K562 (cell line): Measurements from ENCODE around the gene PRMT5. TPM values are rescaled to one million over a fixed set of nuclear protein-coding genes. Genes with fewer than 3 reads are reported as not detected.

Experiments used
- BCLAF1 ChIP-seq, 2 experiments: fragments of 450-650 bp in 1 of 2; IDR thresholded peaks; 2 replicates each; pipeline ENCODE4 v1.6.1; 2011 to 2017; ENCODE audit warnings: low read depth in 2 of 2, antibody characterized with exemption in 1 of 2, borderline replicate concordance in 1 of 2, low read length in 1 of 2, mild to moderate bottlenecking in 1 of 2, mixed read lengths in 1 of 2; ENCODE audit not compliant: control insufficient read depth in 1 of 2
- EP300 ChIP-seq: IDR thresholded peaks from 2 replicates; pipeline ENCODE4 v1.6.1; 2012; ENCODE audit warnings: low read length, improper control_type of control experiment
- FOXP1 ChIP-seq: sonication (generic); formaldehyde crosslinking; IDR thresholded peaks from 2 replicates; pipeline ENCODE4 v1.8.0; 2022; ENCODE audit warnings: mild to moderate bottlenecking, missing genetic modification reagents
- KAT7 ChIP-seq: sonication (generic); formaldehyde crosslinking; IDR thresholded peaks from 2 replicates; pipeline ENCODE4 v1.8.0; 2022; ENCODE audit warnings: missing genetic modification reagents, mild to moderate bottlenecking, borderline replicate concordance
- MXD1 ChIP-seq: fragments of 250-450 bp; sonication (Bioruptor Pico); IDR thresholded peaks from 2 replicates; pipeline ENCODE4 v1.8.0; 2021; ENCODE audit warnings: borderline replicate concordance, mild to moderate bottlenecking, moderate library complexity; ENCODE audit not compliant: poor library complexity, severe bottlenecking
- MYNN ChIP-seq, 2 experiments: sonication (generic); formaldehyde crosslinking in 1 of 2; IDR thresholded peaks; 2 replicates each; pipeline versions ENCODE4 v1.5.0 to v1.6.1; 2016 to 2020; ENCODE audit warnings: antibody characterized with exemption in 1 of 2, missing genetic modification reagents in 1 of 2
- PHF8 ChIP-seq: fragments of 200-600 bp; sonication (generic); IDR thresholded peaks from 2 replicates; pipeline ENCODE4 v1.6.1; 2012; ENCODE audit warnings: mixed run types, mild to moderate bottlenecking, inconsistent platforms, low read length, moderate library complexity, borderline replicate concordance
- TEAD1 ChIP-seq, 2 experiments: fragments of 450-650 bp in 1 of 2; sonication (generic) in 1 of 2; formaldehyde crosslinking; IDR thresholded peaks; 2 replicates each; pipeline versions ENCODE4 v1.4.0 to v1.8.0; 2020 to 2022; ENCODE audit warnings: mild to moderate bottlenecking in 2 of 2, missing genetic modification reagents in 1 of 2
- TFE3 ChIP-seq: fragments of 450-650 bp; formaldehyde crosslinking; IDR thresholded peaks from 2 replicates; pipeline ENCODE4 v1.4.0; 2020; ENCODE audit warnings: mild to moderate bottlenecking, mixed read lengths
- TRIM24 ChIP-seq, 2 experiments: fragments of 450-650 bp; IDR thresholded peaks; 2 replicates each; pipeline ENCODE4 v1.6.1; 2016
- ZC3H8 ChIP-seq: fragments of 450-650 bp; IDR thresholded peaks from 2 replicates; pipeline ENCODE4 v1.6.1; 2017
- ZNF140 ChIP-seq: fragments of 250-450 bp; sonication (Bioruptor Pico); IDR thresholded peaks from 2 replicates; pipeline ENCODE4 v1.8.0; 2021; ENCODE audit warnings: moderate library complexity, mild to moderate bottlenecking, inconsistent platforms
- ZNF143 ChIP-seq: sonication (generic); formaldehyde crosslinking; IDR thresholded peaks from 2 replicates; pipeline ENCODE4 v1.9.0; 2022; ENCODE audit warnings: mild to moderate bottlenecking, missing genetic modification reagents
- ZNF197 ChIP-seq: fragments of 200-800 bp; sonication (Bioruptor generic); IDR thresholded peaks from 2 replicates; pipeline ENCODE4 v1.6.1; 2016; ENCODE audit warnings: low read depth, missing genetic modification characterization, missing compliant biosample characterization
- ZNF212 ChIP-seq: fragments of 450-650 bp; formaldehyde crosslinking; IDR thresholded peaks from 2 replicates; pipeline ENCODE4 v1.4.0; 2020; ENCODE audit warnings: mild to moderate bottlenecking
- ZNF232 ChIP-seq: sonication (generic); formaldehyde crosslinking; IDR thresholded peaks from 2 replicates; pipeline ENCODE4 v1.8.0; 2022; ENCODE audit warnings: mild to moderate bottlenecking, missing genetic modification reagents
- ZNF699 ChIP-seq: fragments of 250-450 bp; sonication (Bioruptor Pico); IDR thresholded peaks from 2 replicates; pipeline ENCODE4 v1.8.0; 2021; ENCODE audit warnings: mild to moderate bottlenecking, moderate library complexity; ENCODE audit not compliant: insufficient replicate concordance
- polyA plus RNA-seq, 8 experiments: library from polyadenylated mRNA; depleted of rRNA in 4 of 8; stranded (reverse) in 5 of 8; unstranded in 3 of 8; fragments of >200 nt; fragmentation: Nextera tagmentation in 2 of 8; fragmentation: Illumina TruSeq in 1 of 8; extraction: Ambion mirVana in 2 of 8; extraction: Trizol in 1 of 8; gene quantifications; 2 replicates each; pipeline versions ENCODE4 v1.2.1 to v1.2.3, GENCODE V29; 2011 to 2014; ENCODE audit warnings: inconsistent platforms in 1 of 8, missing spikeins in 1 of 8
- total RNA-seq, 7 experiments: library from RNA; depleted of rRNA in 6 of 7; stranded (reverse); fragments of >200 nt in 6 of 7; fragmentation: Illumina TruSeq in 2 of 7; extraction: Trizol in 2 of 7; gene quantifications; 2 replicates each; pipeline versions ENCODE4 v1.2.1 to v1.2.3, GENCODE V29; 2011 to 2021; ENCODE audit warnings: low replicate concordance in 1 of 7
- TF ChIP-seq, protein P1 (sequence below): fragments of 250-450 bp; sonication (Bioruptor Pico); IDR thresholded peaks from 2 replicates; pipeline ENCODE4 v1.5.0; 2021; ENCODE audit warnings: mild to moderate bottlenecking, moderate library complexity

Gene PRMT5
- total and polyA plus RNA-seq, 9 of the 15 experiments (the other 6 are each of a cell fraction or from before 2014, with no cell fraction given), result 114 to 552 (median 222) TPM

GRCh38 chr14:22886500-22887259 lies 42.5 kb downstream of the PRMT5 start (continued):
- no peak for TF ChIP-seq BCLAF1 (IDR thresholded peaks at IDR 0.05; ENCODE audit: borderline replicate concordance in 1 of 2, control insufficient read depth in 1 of 2, low read depth in 2 of 2, low read length in 1 of 2)
- peak; percentile 78; the same call in 1 of the 2 replicates for TF ChIP-seq FOXP1
- peak in 1 of 2 experiments; percentile 41; a peak in 1 of 4 replicates for TF ChIP-seq TEAD1 (CRISPR knock-in tag; IDR thresholded peaks at IDR 0.05)
- no peak for TF ChIP-seq EP300
- TF ChIP-seq ZNF140 (CRISPR knock-in tag), result no peak
- TF ChIP-seq ZNF212 (CRISPR knock-in tag), result no peak
- TF ChIP-seq ZNF197 (CRISPR knock-in tag), result no peak
- TF ChIP-seq ZNF143 (CRISPR knock-in tag), result peak; percentile 56
- 0 out of 4 replicates have a peak, but pooled peaks of 1 of the 2 experiments have one; percentile 19 for TF ChIP-seq TRIM24 (IDR thresholded peaks at IDR 0.05)
- TF ChIP-seq MYNN (IDR thresholded peaks at IDR 0.05), result peak; percentile 99
- TF ChIP-seq MYNN (CRISPR knock-in tag; IDR thresholded peaks at IDR 0.05), result peak; percentile 91
- TF ChIP-seq TFE3 (CRISPR knock-in tag), result no peak
- peak; percentile 88 for TF ChIP-seq PHF8
- TF ChIP-seq KAT7 (CRISPR knock-in tag), result peak; percentile 64; the same call in 1 of the 2 replicates
- no peak for TF ChIP-seq ZNF232 (CRISPR knock-in tag)
- no peak for TF ChIP-seq ZNF699
- TF ChIP-seq, protein P1, sequence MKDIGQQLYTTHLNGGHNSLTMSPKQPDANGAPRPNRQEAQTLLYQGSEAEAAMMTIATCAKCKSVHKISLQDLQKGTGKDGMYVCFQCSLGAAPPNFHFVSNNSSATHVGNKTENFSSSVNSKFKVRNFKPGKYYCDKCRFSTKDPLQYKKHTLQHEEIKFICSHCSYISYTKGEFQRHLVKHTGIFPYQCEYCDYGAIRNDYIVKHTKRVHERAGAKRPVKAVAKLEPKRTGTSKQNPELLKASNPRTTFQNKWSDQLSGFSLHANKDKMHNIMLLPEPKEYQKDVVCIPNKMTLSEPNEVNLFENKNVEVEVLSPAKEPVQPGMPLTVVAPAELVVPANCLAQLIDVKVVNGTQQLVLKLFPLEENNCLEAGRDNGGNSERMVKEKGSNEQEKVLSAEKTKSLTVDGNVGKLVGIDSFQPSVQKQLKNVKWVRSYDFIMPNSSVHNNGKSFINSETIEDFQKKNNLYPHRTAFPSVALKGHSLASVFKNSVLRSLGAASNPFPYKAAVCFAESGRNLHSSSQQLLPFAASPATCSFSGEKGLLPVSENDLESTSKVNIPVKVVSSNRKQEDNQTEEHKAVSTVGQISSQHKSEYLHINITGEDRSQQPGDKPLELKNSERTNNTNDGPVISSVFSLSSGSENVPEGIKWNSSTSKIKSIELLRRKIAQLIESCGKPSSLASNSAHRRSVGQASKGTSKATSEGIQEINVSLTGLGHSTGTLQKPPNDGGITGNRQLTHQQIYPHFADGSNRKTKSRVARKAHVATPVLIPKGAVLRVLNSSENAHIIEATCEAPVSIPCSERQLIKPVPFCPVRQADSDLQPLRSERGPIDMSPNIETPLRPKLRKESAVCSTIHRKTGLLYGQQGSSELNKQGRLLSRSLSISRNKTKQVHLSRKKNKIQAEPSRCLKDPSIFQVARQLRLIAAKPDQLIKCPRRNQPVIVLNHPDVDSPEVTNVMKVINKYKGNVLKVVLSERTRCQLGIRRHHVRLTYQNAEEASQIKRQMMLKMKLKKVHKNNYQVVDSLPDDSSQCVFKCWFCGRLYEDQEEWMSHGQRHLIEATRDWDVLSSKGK (CRISPR knock-in tag), result no peak
- no peak for TF ChIP-seq ZC3H8
- peak; percentile 2 for TF ChIP-seq MXD1 (CRISPR knock-in tag)
